Ascending aorta (tissue), 2 donors: ENCODE results near the gene TEAD1. TPM values are rescaled to one million over a fixed set of nuclear protein-coding genes. Genes with fewer than 3 reads are reported as not detected.

Experiments
- DNase-seq, 2 donors: peaks; one replicate each; pipeline ENCODE4 v3.0.0-alpha.2; 2019; ENCODE audit warnings: low spot score in 2 of 2
- H3K27ac ChIP-seq, 2 donors: fragments of 200-600 bp; sonication (generic); one replicate each; pipeline ENCODE4 v1.5.1; 2016 to 2017; ENCODE audit warnings: mild to moderate bottlenecking in 1 of 2
- H3K27me3 ChIP-seq: fragments of 200-600 bp; sonication (generic); one replicate; pipeline ENCODE4 v1.5.1; 2017
- H3K36me3 ChIP-seq, 2 donors: fragments of 200-600 bp; sonication (generic); one replicate each; pipeline ENCODE4 v1.5.1; 2016
- H3K4me1 ChIP-seq, 2 donors: fragments of 200-600 bp; sonication (generic); one replicate each; pipeline ENCODE4 v1.5.1; 2016 to 2017; ENCODE audit warnings: mild to moderate bottlenecking in 1 of 2
- H3K4me3 ChIP-seq, 2 donors: fragments of 200-600 bp; sonication (generic); one replicate each; pipeline ENCODE4 v1.5.1; 2016 to 2017; ENCODE audit warnings: mild to moderate bottlenecking in 1 of 2
- H3K9me3 ChIP-seq, 2 donors: fragments of 200-600 bp; sonication (generic); one replicate each; pipeline ENCODE4 v1.5.1; 2016
- CTCF ChIP-seq, 3 experiments: fragments of 200-600 bp in 2 of 3; fragments of 450-650 bp in 1 of 3; sonication (generic) in 2 of 3; IDR thresholded peaks; one replicate each; pipeline ENCODE4 v1.5.1; 2016 to 2019; ENCODE audit warnings: antibody characterized with exemption in 3 of 3, mild to moderate bottlenecking in 1 of 3, moderate library complexity in 1 of 3
- intact Hi-C: fragments of 100-400 bp; cut with DNase I; formaldehyde crosslinking; loops from one replicate; pipeline ENCODE4 v1.15.1; 2023
- total RNA-seq: library from RNA; depleted of rRNA; stranded (reverse); fragments of >200 nt; gene quantifications from one replicate; pipeline ENCODE4 v1.1.0, GENCODE V29; 2016

Gene TEAD1
- total RNA-seq, 1 donor from 2014 or later = 112 TPM

- Histone ChIP-seq H3K9me3 (no peaks in the 10 kb centered on the region), H3K27me3 (no peaks in the 10 kb centered on the region), H3K36me3 (no peaks in the 10 kb centered on the region), H3K4me1 (peaks cover 0 to 5% of the 10 kb centered on the region in 2 donors), H3K4me3 (no peak overlapping the region), H3K27ac (no peak overlapping the region)
- TF ChIP-seq CTCF (IDR thresholded peaks at IDR 0.05) = no peak
- intact Hi-C loops = no loop called here
- no peak for DNase-seq
Observed at GRCh38 chr11:12707500-12707880, 33.3 kb downstream of the TEAD1 start.

GRCh38 chr11:12711496-12711895, 37.3 kb downstream of the TEAD1 start:
- Histone ChIP-seq H3K4me3 (no peak overlapping the region), H3K4me1 (peaks cover 0 to 5% of the 10 kb centered on the region in 2 donors), H3K27me3 (no peaks in the 10 kb centered on the region), H3K9me3 (no peaks in the 10 kb centered on the region), H3K27ac (no peak overlapping the region), H3K36me3 (no peaks in the 10 kb centered on the region)
- intact Hi-C loops = no loop called here
- no peak for TF ChIP-seq CTCF (IDR thresholded peaks at IDR 0.05)
- DNase-seq = no peak

GRCh38 chr11:12712132-12712531, 37.9 kb downstream of the TEAD1 start:
- no peaks in the 10 kb centered on the region for H3K27me3 ChIP-seq
- no peak for DNase-seq
- H3K4me1 ChIP-seq = peaks cover 0 to 4% of the 10 kb centered on the region in 2 donors
- H3K36me3 ChIP-seq = no peaks in the 10 kb centered on the region
- no peak for TF ChIP-seq CTCF (IDR thresholded peaks at IDR 0.05)
- H3K4me3 ChIP-seq = no peak overlapping the region
- H3K27ac ChIP-seq = no peak overlapping the region
- intact Hi-C loops = no loop called here
- H3K9me3 ChIP-seq = no peaks in the 10 kb centered on the region

GRCh38 chr11:12715131-12715530, 40.9 kb downstream of the TEAD1 start:
- intact Hi-C loops = no loop called here
- Histone ChIP-seq H3K27ac (no peak overlapping the region), H3K27me3 (no peaks in the 10 kb centered on the region), H3K36me3 (no peaks in the 10 kb centered on the region), H3K9me3 (no peaks in the 10 kb centered on the region), H3K4me3 (no peak overlapping the region), H3K4me1 (no peaks in the 10 kb centered on the region)
- no peak for TF ChIP-seq CTCF (IDR thresholded peaks at IDR 0.05)
- DNase-seq = no peak

GRCh38 chr11:12715941-12716340, 41.7 kb downstream of the TEAD1 start:
- Histone ChIP-seq H3K4me1 (peaks cover 0 to 3% of the 10 kb centered on the region in 2 donors), H3K36me3 (no peaks in the 10 kb centered on the region), H3K27ac (no peak overlapping the region), H3K4me3 (no peak overlapping the region), H3K9me3 (no peaks in the 10 kb centered on the region), H3K27me3 (no peaks in the 10 kb centered on the region)
- no peak for DNase-seq
- intact Hi-C loops = no loop called here
- TF ChIP-seq CTCF (IDR thresholded peaks at IDR 0.05) = no peak

- H3K27ac ChIP-seq = no peak overlapping the region
- TF ChIP-seq CTCF (IDR thresholded peaks at IDR 0.05) = no peak
- no peaks in the 10 kb centered on the region for H3K27me3 ChIP-seq
- intact Hi-C loops = no loop called here
- no peak overlapping the region for H3K4me3 ChIP-seq
- DNase-seq = no peak
- no peaks in the 10 kb centered on the region for H3K36me3 ChIP-seq
- H3K9me3 ChIP-seq = no peaks in the 10 kb centered on the region
- H3K4me1 ChIP-seq = peaks cover 0 to 3% of the 10 kb centered on the region in 2 donors
Observed at GRCh38 chr11:12716816-12717215, 42.6 kb downstream of the TEAD1 start.
